T-helper 17 cell (primary cell): Measurements from ENCODE around the gene NDUFS2. TPM values are rescaled to one million over a fixed set of nuclear protein-coding genes. Genes with fewer than 3 reads are reported as not detected.

Experiments used
- ATAC-seq: fragments of 150-1000 bp; cut with Tn5 transposase; 2 replicates; pipeline ENCODE4 v1.10.0; 2021; ENCODE audit warnings: mild to moderate bottlenecking, moderate library complexity
- DNase-seq, 3 donors: peaks; one replicate each; pipeline versions ENCODE4 v3.0.0 to v3.0.0-alpha.2; 2020 to 2021
- H3K9me3 ChIP-seq: one replicate; pipeline ENCODE4 v1.7.0; 2013; ENCODE audit warnings: low read length, mild to moderate bottlenecking; ENCODE audit not compliant: control insufficient read depth, poor library complexity, severe bottlenecking
- H3K27ac Mint-ChIP-seq: one replicate; pipeline ENCODE4 v1.8.0; 2022; ENCODE audit warnings: mild to moderate bottlenecking, moderate library complexity, mixed read lengths
- H3K27me3 Mint-ChIP-seq: one replicate; pipeline ENCODE4 v1.8.0; 2022; ENCODE audit warnings: mixed read lengths
- H3K36me3 Mint-ChIP-seq: one replicate; pipeline ENCODE4 v1.8.0; 2022; ENCODE audit warnings: low read depth, mixed read lengths
- H3K4me1 Mint-ChIP-seq: one replicate; pipeline ENCODE4 v1.8.0; 2022; ENCODE audit warnings: mild to moderate bottlenecking, mixed read lengths
- H3K4me3 Mint-ChIP-seq: one replicate; pipeline ENCODE4 v1.8.0; 2022; ENCODE audit warnings: mild to moderate bottlenecking, moderate library complexity, mixed read lengths
- total RNA-seq, 4 donors: library from RNA in 2 of 4; stranded (reverse) in 2 of 4; gene quantifications; one replicate each; pipeline ENCODE4 v1.2.3 and lab custom pipeline; 2022 to 2026

NDUFS2 gene
- total RNA-seq, 2 donors from 2014 or later, result 57.1 to 58.5 TPM

GRCh38 chr1:161177112-161177935 lies 24.8 kb upstream of the NDUFS2 start, which contains the start of gene B4GALT3:
Gene B4GALT3, minus strand, starts transcription at chr1:161177507. Its CDS starts 1,447 bp downstream, at chr1:161176060.
- H3K9me3 ChIP-seq, result no peaks in the 10 kb centered on the region
- Mint-ChIP-seq H3K27ac (peak within 1 kb of the TSS; percentile 93), H3K4me1 (peaks cover 59% of the 10 kb centered on the region), H3K36me3 (peaks cover 10% of the 10 kb centered on the region), H3K4me3 (peak within 1 kb of the TSS; percentile 100), H3K27me3 (no peaks in the 10 kb centered on the region)
- peak; percentile 91 to 95 (median 93) for DNase-seq
- ATAC-seq, result peak; percentile 93

DNA sequence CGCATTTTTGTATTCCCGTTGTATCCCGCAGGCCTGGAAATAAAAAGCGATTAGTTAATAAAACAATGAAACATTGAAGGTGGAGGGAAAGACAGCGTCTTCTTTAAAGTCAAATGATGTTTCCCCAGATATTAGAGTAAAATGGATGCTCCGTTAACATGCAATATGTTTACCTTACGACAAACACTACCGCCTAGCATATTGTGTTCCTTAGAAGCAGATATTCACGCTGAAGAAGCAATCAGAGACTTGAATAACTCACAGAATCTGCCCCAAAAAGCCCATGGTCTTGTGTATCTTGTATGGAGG lies 24.3 kb upstream of the NDUFS2 start:
- peak overlapping the region; percentile 93 for H3K27ac Mint-ChIP-seq
- H3K4me1 Mint-ChIP-seq, result peaks cover 57% of the 10 kb centered on the region
- peaks cover 10% of the 10 kb centered on the region for H3K36me3 Mint-ChIP-seq
- ATAC-seq, result no peak
- peak overlapping the region; percentile 100 for H3K4me3 Mint-ChIP-seq
- DNase-seq, result no peak
- H3K9me3 ChIP-seq, result no peaks in the 10 kb centered on the region
- no peaks in the 10 kb centered on the region for H3K27me3 Mint-ChIP-seq

- Mint-ChIP-seq H3K27ac (peak overlapping the region; percentile 59), H3K4me3 (peak overlapping the region; percentile 28), H3K4me1 (peaks cover 63% of the 10 kb centered on the region), H3K27me3 (no peaks in the 10 kb centered on the region), H3K36me3 (peaks cover 4% of the 10 kb centered on the region)
- DNase-seq (no peak), ATAC-seq (no peak)
- no peaks in the 10 kb centered on the region for H3K9me3 ChIP-seq
These were observed 22.5 kb upstream of the NDUFS2 start for GRCh38 chr1:161179698-161180097.

DNA sequence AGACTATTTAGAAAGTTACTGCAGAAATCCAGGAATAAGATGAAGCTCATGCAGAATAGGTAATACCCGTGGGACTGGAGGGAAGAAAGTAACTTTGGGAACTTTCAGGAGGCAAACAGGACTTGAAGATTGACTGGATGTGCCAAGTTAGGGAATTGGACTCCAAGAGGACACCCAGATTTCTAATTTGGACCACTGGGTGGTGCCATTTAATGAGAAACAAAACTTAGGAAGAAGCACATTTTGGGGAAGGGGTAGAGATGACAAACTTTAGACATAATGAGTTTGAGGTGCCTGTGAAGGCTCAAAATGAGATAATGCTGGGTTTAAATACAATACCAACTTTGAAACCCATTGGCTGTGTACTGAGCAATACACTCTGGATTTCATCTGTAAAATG lies 21.5 kb upstream of the NDUFS2 start:
- Mint-ChIP-seq H3K4me3 (peak overlapping the region; percentile 52), H3K4me1 (peaks cover 66% of the 10 kb centered on the region), H3K27ac (peak overlapping the region; percentile 59), H3K36me3 (peaks cover 3% of the 10 kb centered on the region), H3K27me3 (no peaks in the 10 kb centered on the region)
- H3K9me3 ChIP-seq, result no peaks in the 10 kb centered on the region
- DNase-seq (no peak), ATAC-seq (no peak)

- DNase-seq (no peak), ATAC-seq (peak; percentile 45)
- peak overlapping the region; percentile 95 for H3K27ac Mint-ChIP-seq
- peak overlapping the region; percentile 88 for H3K4me3 Mint-ChIP-seq
- no peaks in the 10 kb centered on the region for H3K9me3 ChIP-seq
- H3K27me3 Mint-ChIP-seq, result no peaks in the 10 kb centered on the region
- peaks cover 66% of the 10 kb centered on the region for H3K4me1 Mint-ChIP-seq
- peaks cover 1% of the 10 kb centered on the region for H3K36me3 Mint-ChIP-seq
These were observed 20.0 kb upstream of the NDUFS2 start for GRCh38 chr1:161182214-161182613.

DNA sequence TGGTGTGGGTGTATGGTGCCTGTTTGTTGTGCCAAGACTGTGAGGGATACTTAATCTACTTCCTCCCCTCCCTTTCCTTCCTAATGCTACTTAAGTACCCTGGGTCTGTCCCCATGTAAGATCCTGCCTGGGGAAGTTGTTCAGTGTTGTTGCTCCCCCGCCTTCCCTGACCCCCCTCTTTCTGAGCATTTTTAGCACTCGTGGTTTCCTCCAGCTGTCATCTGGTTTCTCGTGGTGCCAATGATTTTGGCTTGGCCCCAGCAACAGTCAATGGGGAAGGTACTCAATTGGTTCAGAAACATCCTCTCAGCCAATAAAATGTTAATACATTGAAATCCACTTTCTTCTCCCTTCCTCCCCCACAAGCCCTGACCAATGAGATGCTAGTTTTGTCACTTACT lies 16.9 kb upstream of the NDUFS2 start:
- H3K27ac Mint-ChIP-seq, result peak overlapping the region; percentile 95
- ATAC-seq, result peak; percentile 87
- peaks cover 67% of the 10 kb centered on the region for H3K4me1 Mint-ChIP-seq
- H3K36me3 Mint-ChIP-seq, result no peaks in the 10 kb centered on the region
- no peaks in the 10 kb centered on the region for H3K9me3 ChIP-seq
- peak; percentile 36 to 61 (median 59) for DNase-seq
- H3K4me3 Mint-ChIP-seq, result peak overlapping the region; percentile 93
- no peaks in the 10 kb centered on the region for H3K27me3 Mint-ChIP-seq

GRCh38 chr1:161185732-161186311 lies 16.3 kb upstream of the NDUFS2 start:
- ATAC-seq, result peak; percentile 7
- H3K4me3 Mint-ChIP-seq, result peak overlapping the region; percentile 93
- peaks cover 65% of the 10 kb centered on the region for H3K4me1 Mint-ChIP-seq
- no peaks in the 10 kb centered on the region for H3K9me3 ChIP-seq
- H3K27me3 Mint-ChIP-seq, result no peaks in the 10 kb centered on the region
- H3K36me3 Mint-ChIP-seq, result no peaks in the 10 kb centered on the region
- peak overlapping the region; percentile 95 for H3K27ac Mint-ChIP-seq
- no peak for DNase-seq

DNA sequence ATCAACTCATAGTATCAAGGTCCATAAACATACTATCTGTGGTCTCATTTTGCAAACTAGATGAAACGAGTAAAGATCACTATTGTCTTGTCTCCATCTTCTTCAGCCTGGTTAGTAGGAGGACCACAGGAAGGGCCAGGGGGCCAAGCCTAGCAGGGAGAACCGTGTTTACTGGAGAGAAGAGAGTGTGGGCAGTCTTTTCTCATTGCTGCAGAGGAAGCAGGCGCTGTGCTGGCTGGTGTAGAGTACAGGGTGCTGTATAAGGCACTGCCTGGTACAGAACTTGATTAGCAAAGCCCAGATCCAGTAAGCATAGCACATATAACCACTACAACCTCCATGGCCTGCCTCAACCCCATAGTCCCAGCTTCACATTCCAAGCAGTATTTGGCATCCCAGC lies 14.9 kb upstream of the NDUFS2 start:
- Mint-ChIP-seq H3K36me3 (no peaks in the 10 kb centered on the region), H3K27me3 (no peaks in the 10 kb centered on the region), H3K4me3 (peak overlapping the region; percentile 73), H3K4me1 (peaks cover 60% of the 10 kb centered on the region), H3K27ac (peak overlapping the region; percentile 95)
- DNase-seq (no peak), ATAC-seq (no peak)
- no peaks in the 10 kb centered on the region for H3K9me3 ChIP-seq

DNA sequence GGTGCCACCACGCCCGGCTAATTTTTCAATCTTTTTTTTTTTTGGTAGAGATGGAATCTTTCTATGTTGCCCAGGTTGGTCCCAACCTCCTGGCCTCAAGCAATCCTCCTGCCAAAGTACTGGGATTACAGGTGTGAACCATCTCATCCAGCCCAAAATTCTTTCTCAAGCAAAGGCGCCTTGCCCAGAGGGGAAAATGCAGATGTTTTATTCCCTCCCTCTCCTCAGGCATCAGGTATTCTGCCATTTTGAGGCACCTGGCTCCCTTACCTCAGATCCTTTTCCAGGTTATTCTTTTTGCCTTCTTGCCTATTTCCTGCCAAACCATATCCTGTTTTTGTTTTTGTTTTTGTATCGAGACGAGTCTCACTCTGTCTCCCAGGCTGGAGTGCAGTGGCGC lies 13.8 kb upstream of the NDUFS2 start:
- Mint-ChIP-seq H3K4me1 (peaks cover 56% of the 10 kb centered on the region), H3K36me3 (no peaks in the 10 kb centered on the region), H3K4me3 (peak overlapping the region; percentile 28), H3K27ac (no peak overlapping the region), H3K27me3 (no peaks in the 10 kb centered on the region)
- DNase-seq (no peak), ATAC-seq (no peak)
- no peaks in the 10 kb centered on the region for H3K9me3 ChIP-seq

GRCh38 chr1:161189036-161189435 lies 13.1 kb upstream of the NDUFS2 start:
- H3K27me3 Mint-ChIP-seq, result no peaks in the 10 kb centered on the region
- H3K9me3 ChIP-seq, result no peaks in the 10 kb centered on the region
- no peaks in the 10 kb centered on the region for H3K36me3 Mint-ChIP-seq
- peak overlapping the region; percentile 72 for H3K27ac Mint-ChIP-seq
- H3K4me1 Mint-ChIP-seq, result peaks cover 51% of the 10 kb centered on the region
- DNase-seq (no peak), ATAC-seq (no peak)
- H3K4me3 Mint-ChIP-seq, result no peak overlapping the region

DNA sequence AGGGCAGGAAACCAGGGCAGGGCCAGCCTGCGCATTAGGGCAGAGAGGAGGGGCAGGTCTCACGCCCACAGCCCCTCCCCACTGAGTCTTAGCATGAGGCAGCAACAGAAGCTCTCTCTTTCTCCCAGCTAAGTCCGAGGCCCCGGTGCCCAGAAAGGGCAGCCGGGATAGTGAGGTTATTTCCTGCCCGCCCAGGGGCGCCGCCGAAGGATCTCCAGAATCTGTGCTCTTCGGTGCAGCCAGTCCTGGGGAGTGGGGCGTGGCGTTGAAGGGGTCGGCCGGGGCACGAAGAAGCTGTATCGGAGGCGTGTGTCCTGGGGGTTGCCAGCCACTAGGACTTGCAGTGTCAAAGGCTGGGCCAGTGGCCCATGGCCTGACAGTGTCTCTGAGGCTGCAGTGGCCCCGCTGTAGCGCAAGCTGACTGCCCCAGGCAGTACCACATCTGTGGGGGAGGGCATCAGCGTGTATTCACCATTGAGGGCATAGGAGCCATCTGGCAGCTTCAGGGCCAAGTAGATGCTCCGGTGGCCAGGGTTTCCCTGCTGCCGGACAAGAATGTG lies 11.1 kb upstream of the NDUFS2 start:
- no peaks in the 10 kb centered on the region for H3K9me3 ChIP-seq
- ATAC-seq, result no peak
- Mint-ChIP-seq H3K4me1 (peaks cover 33% of the 10 kb centered on the region), H3K27me3 (no peaks in the 10 kb centered on the region), H3K27ac (peak overlapping the region; percentile 84), H3K4me3 (no peak overlapping the region), H3K36me3 (no peaks in the 10 kb centered on the region)
- no peak for DNase-seq

DNA sequence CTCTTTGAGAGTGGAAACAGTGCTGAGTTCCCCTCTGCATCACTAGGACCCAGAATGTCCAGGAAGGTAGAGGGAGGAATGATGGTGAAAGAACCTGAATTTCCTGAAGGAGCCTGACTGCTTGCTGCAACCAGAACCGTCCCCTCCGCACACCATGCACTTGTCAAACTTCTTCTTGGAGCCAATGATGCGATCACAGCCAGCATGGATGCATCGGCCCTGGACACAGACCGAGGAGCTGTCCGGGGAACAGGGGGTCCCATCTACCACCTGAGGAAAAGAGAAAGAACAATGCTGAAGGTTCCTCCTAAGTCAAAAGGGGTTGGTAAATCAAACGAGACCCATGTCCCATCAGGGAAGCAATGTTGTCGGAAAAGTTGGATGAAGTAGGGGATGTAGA lies 10.2 kb upstream of the NDUFS2 start:
- peaks cover 24% of the 10 kb centered on the region for H3K4me1 Mint-ChIP-seq
- H3K4me3 Mint-ChIP-seq, result no peak overlapping the region
- no peaks in the 10 kb centered on the region for H3K9me3 ChIP-seq
- peak overlapping the region; percentile 57 for H3K27ac Mint-ChIP-seq
- ATAC-seq (no peak), DNase-seq (no peak)
- no peaks in the 10 kb centered on the region for H3K36me3 Mint-ChIP-seq
- H3K27me3 Mint-ChIP-seq, result no peaks in the 10 kb centered on the region
